CD14-positive monocyte (primary cell): ENCODE results near the gene AMOTL2. TPM values are rescaled to one million over a fixed set of nuclear protein-coding genes. Genes with fewer than 3 reads are reported as not detected.

ENCODE experiments used
- DNase-seq, 3 donors: peaks; one replicate each; pipeline ENCODE4 v3.0.0-alpha.2; 2011 to 2022
- H2AFZ ChIP-seq: 2 replicates; pipeline ENCODE4 v1.6.0; 2012; ENCODE audit warnings: mild to moderate bottlenecking, low read depth, low read length, inconsistent platforms; ENCODE audit not compliant: insufficient read depth, poor library complexity, severe bottlenecking
- H3K27ac ChIP-seq, 2 donors: 1 replicate in 1 of 2; 2 replicates in 1 of 2; pipeline ENCODE4 v1.5.1; 2012 to 2013; ENCODE audit warnings: low read length in 2 of 2, control low read depth in 1 of 2, inconsistent platforms in 1 of 2, low read depth in 1 of 2, mild to moderate bottlenecking in 1 of 2
- H3K27me3 ChIP-seq, 2 donors: one replicate each; pipeline versions ENCODE4 v1.6.0 to v1.6.1; 2011 to 2013; ENCODE audit warnings: low read length in 2 of 2; ENCODE audit not compliant: control insufficient read depth in 2 of 2, insufficient read depth in 2 of 2
- H3K36me3 ChIP-seq, 2 donors: replicated peaks in 1 of 2; 1 replicate in 1 of 2; 2 replicates in 1 of 2; pipeline versions ENCODE4 v1.5.1 to v1.6.1; 2012 to 2013; ENCODE audit warnings: low read length in 2 of 2, control low read depth in 1 of 2, inconsistent platforms in 1 of 2, mild to moderate bottlenecking in 1 of 2; ENCODE audit not compliant: insufficient read depth in 2 of 2, control insufficient read depth in 1 of 2
- H3K4me1 ChIP-seq, 2 donors: 1 replicate in 1 of 2; 2 replicates in 1 of 2; pipeline versions ENCODE4 v1.5.1 to v1.6.1; 2012 to 2013; ENCODE audit warnings: low read length in 2 of 2, control low read depth in 1 of 2, inconsistent platforms in 1 of 2, mild to moderate bottlenecking in 1 of 2, moderate library complexity in 1 of 2; ENCODE audit not compliant: insufficient read depth in 2 of 2, control insufficient read depth in 1 of 2
- H3K4me2 ChIP-seq: replicated peaks from 2 replicates; pipeline ENCODE3; 2012; ENCODE audit warnings: low read length, moderate library complexity, mild to moderate bottlenecking; ENCODE audit not compliant: poor library complexity, severe bottlenecking; ENCODE audit errors: extremely low read depth
- H3K4me3 ChIP-seq, 3 experiments: fragments of 200-600 bp in 1 of 3; sonication (generic) in 1 of 3; replicated peaks in 1 of 3; 1 replicate in 2 of 3; 2 replicates in 1 of 3; pipeline ENCODE4 v1.5.1; 2011 to 2013; ENCODE audit warnings: low read length in 3 of 3, mild to moderate bottlenecking in 3 of 3, control low read depth in 2 of 3, low read depth in 2 of 3, inconsistent platforms in 1 of 3, moderate library complexity in 1 of 3
- H3K79me2 ChIP-seq: 2 replicates; pipeline ENCODE4 v1.6.0; 2012; ENCODE audit warnings: mild to moderate bottlenecking, control low read depth, inconsistent platforms, low read length, moderate library complexity; ENCODE audit not compliant: insufficient read depth
- H3K9ac ChIP-seq: 2 replicates; pipeline ENCODE4 v1.6.0; 2017; ENCODE audit warnings: low read length, mild to moderate bottlenecking; ENCODE audit not compliant: insufficient read depth, poor library complexity, severe bottlenecking
- H3K9me3 ChIP-seq, 2 donors: replicated peaks in 1 of 2; 1 replicate in 1 of 2; 2 replicates in 1 of 2; pipeline versions ENCODE4 v1.5.1 to v1.6.1; 2012 to 2013; ENCODE audit warnings: low read length in 2 of 2, control low read depth in 1 of 2; ENCODE audit not compliant: control insufficient read depth in 1 of 2, insufficient read depth in 1 of 2
- H4K20me1 ChIP-seq: 2 replicates; pipeline ENCODE4 v1.6.0; 2012; ENCODE audit warnings: mild to moderate bottlenecking, low read length, control low read depth, moderate library complexity; ENCODE audit not compliant: insufficient read depth
- H3K27ac Mint-ChIP-seq, 7 donors: one replicate each; pipeline ENCODE4 v1.8.0; 2020; ENCODE audit warnings: mild to moderate bottlenecking in 7 of 7, mixed read lengths in 7 of 7, moderate library complexity in 6 of 7, inconsistent platforms in 2 of 7
- H3K27me3 Mint-ChIP-seq, 3 donors: one replicate each; pipeline ENCODE4 v1.8.0; 2021 to 2022; ENCODE audit warnings: low read depth in 3 of 3, mild to moderate bottlenecking in 3 of 3, mixed read lengths in 3 of 3, moderate library complexity in 3 of 3, inconsistent platforms in 1 of 3
- H3K36me3 Mint-ChIP-seq, 2 donors: one replicate each; pipeline ENCODE4 v1.8.0; 2020; ENCODE audit warnings: mixed read lengths in 2 of 2, inconsistent platforms in 1 of 2, mild to moderate bottlenecking in 1 of 2
- H3K4me1 Mint-ChIP-seq: one replicate; pipeline ENCODE4 v1.8.0; 2020; ENCODE audit warnings: mild to moderate bottlenecking, mixed read lengths
- H3K4me3 Mint-ChIP-seq, 2 donors: one replicate each; pipeline ENCODE4 v1.8.0; 2020; ENCODE audit warnings: mild to moderate bottlenecking in 2 of 2, mixed read lengths in 2 of 2, moderate library complexity in 1 of 2
- H3K9me3 Mint-ChIP-seq, 7 donors: one replicate each; pipeline ENCODE4 v1.8.0; 2020 to 2022; ENCODE audit warnings: mixed read lengths in 7 of 7, mild to moderate bottlenecking in 6 of 7, moderate library complexity in 6 of 7, inconsistent platforms in 2 of 7
- CTCF ChIP-seq: fragments of 200-600 bp; IDR thresholded peaks from one replicate; pipeline ENCODE4 v1.8.0; 2022; ENCODE audit warnings: antibody characterized with exemption, mild to moderate bottlenecking
- WGBS: methylation state at CpG from one replicate; pipeline ENCODE4 v1.1.5; 2013; ENCODE audit warnings: missing lambda C conversion rate; ENCODE audit not compliant: insufficient coverage; 5-methylcytosine and 5-hydroxymethylcytosine counted together
- intact Hi-C, 2 donors: fragments of 100-400 bp; cut with micrococcal nuclease; formaldehyde crosslinking; loops; one replicate each; pipeline versions ENCODE4 v1.15.0 to v1.15.1; 2023
- polyA plus RNA-seq, 3 donors: library from polyadenylated mRNA; depleted of rRNA in 1 of 3; unstranded in 2 of 3; stranded (reverse) in 1 of 3; fragments of 300-500 nt in 2 of 3; fragments of >200 nt in 1 of 3; fragmentation: Illumina TruSeq in 2 of 3; gene quantifications; 1 replicate in 2 of 3; 2 replicates in 1 of 3; pipeline ENCODE4 v1.2.3, GENCODE V29; 2012 to 2021

The AMOTL2 gene
- polyA plus RNA-seq, 3 donors = 0.01 TPM; not detected in 2

- no peaks in the 10 kb centered on the region for H3K36me3 Mint-ChIP-seq
- intact Hi-C loops = no loop called here
Observed at GRCh38 chr3:134357261-134357913, 16.9 kb downstream of the AMOTL2 start.

GRCh38 chr3:134356411-134357040 lies 17.7 kb downstream of the AMOTL2 start:
- Mint-ChIP-seq H3K27ac (no peak overlapping the region), H3K36me3 (no peaks in the 10 kb centered on the region), H3K9me3 (no peaks in the 10 kb centered on the region), H3K27me3 (peaks cover under 1 to 3% (median 2%) of the 10 kb centered on the region in 3 donors), H3K4me3 (no peak overlapping the region), H3K4me1 (no peaks in the 10 kb centered on the region)
- H3K4me3 ChIP-seq = no peak overlapping the region
- H2AFZ ChIP-seq = no peak overlapping the region
- intact Hi-C loops = no loop called here
- no peaks in the 10 kb centered on the region for H3K9me3 ChIP-seq
- H4K20me1 ChIP-seq = no peaks in the 10 kb centered on the region
- no peaks in the 10 kb centered on the region for H3K4me1 ChIP-seq
- H3K9ac ChIP-seq = no peak overlapping the region
- H3K79me2 ChIP-seq = no peaks in the 10 kb centered on the region
- no peaks in the 10 kb centered on the region for H3K27me3 ChIP-seq
- H3K4me2 ChIP-seq = no peak overlapping the region
- no peak for DNase-seq
- H3K27ac ChIP-seq = no peak overlapping the region
- no peak for TF ChIP-seq CTCF
- WGBS = 94% methylated on average over 6 of the region's 9 CpGs
- no peaks in the 10 kb centered on the region for H3K36me3 ChIP-seq

More at GRCh38 chr3:134357261-134357913, 16.9 kb downstream of the AMOTL2 start:
- H3K9ac ChIP-seq = no peak overlapping the region
- TF ChIP-seq CTCF = no peak
- no peaks in the 10 kb centered on the region for H4K20me1 ChIP-seq
- Mint-ChIP-seq H3K4me3 (no peak overlapping the region), H3K9me3 (no peaks in the 10 kb centered on the region), H3K27ac (no peak overlapping the region), H3K27me3 (peaks cover 3 to 4% (median 3%) of the 10 kb centered on the region in 3 donors), H3K4me1 (no peaks in the 10 kb centered on the region)
- H3K4me1 ChIP-seq = no peaks in the 10 kb centered on the region
- H3K27me3 ChIP-seq = no peaks in the 10 kb centered on the region
- H3K36me3 ChIP-seq = no peaks in the 10 kb centered on the region
- H3K79me2 ChIP-seq = no peaks in the 10 kb centered on the region
- DNase-seq = no peak
- H2AFZ ChIP-seq = no peak overlapping the region
- H3K4me2 ChIP-seq = no peak overlapping the region
- no peak overlapping the region for H3K4me3 ChIP-seq
- no peak overlapping the region for H3K27ac ChIP-seq
- 83% methylated on average over 3 of the region's 10 CpGs for WGBS
- no peaks in the 10 kb centered on the region for H3K9me3 ChIP-seq
